ENCODE measurements around the gene LPP. TPM values are rescaled to one million over a fixed set of nuclear protein-coding genes. Genes with fewer than 3 reads are reported as not detected.

Gene LPP
- total RNA-seq, 1 donor from 2014 or later, result 109 TPM

DNA sequence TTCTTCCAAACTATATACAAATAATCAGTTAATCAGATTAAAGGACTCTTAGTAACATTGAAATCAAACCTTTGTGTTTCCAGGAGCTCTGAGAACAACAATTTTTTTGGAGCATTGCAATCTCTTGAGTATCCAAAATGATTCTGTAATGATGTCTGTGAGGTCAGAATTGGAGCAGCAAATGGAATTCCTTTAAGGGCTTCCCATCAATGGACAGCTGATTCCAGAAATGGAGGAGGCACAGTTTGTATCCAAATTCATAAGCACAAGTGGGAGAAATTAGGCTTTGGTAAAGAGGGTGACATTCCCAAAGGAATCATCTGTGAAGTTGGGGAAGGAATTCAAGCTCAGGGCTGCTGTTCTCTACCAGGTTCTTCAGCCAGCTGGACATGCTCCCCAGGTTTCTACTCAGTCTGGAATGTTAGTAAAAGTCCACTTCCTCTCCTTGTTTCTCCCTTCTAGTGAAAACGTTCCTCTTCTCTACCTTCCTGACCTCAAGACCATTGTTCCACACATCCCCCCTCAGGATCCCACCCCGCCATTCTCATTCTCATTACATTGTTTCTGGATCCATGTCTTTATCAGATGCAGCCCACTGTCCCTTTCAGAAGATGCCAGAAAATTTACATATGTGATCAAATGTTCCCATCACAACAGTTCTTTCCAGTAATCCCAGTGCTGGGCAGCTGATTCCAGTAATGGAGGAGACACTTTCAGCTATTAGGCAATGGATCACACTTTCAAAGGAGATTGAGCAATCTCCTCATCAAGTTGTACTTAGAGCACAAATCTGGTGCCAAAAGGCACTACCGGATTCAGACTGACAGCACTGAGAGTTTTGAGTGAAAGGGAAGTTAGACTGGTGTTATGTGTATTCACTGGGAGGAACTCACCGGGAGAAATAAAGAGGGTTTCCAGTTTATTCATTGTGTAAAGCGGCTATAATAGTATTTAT, 626.5 kb downstream of the LPP start:
- ATAC-seq (peak; percentile 87), DNase-seq (peak; percentile 35)
- intact Hi-C loops (cut with micrococcal nuclease), result no loop called here

DNA sequence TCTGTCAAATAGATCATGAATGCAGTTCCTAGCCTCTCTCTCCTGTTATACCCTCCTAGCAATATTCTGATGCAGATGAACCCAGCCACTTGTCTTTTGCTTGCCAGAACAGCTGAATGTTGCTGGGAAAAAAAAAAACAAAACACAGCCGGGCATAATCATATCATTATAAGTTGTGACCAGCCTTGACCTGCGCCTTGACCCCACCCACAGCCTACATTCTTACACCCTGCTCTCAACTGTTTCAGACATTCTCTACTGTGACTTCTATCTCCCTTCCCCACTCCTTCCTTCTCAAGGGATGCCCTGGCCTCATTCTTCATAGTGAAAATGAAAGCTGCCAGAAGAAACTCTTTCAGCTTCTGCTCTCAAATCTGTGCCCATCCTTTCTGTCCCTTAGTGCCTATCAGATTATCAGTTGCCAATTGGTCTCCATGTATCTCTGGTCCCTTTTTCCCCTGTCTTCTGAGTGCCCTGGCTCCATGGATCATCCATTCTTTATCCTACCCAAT, 628.7 kb downstream of the LPP start:
- ATAC-seq, result no peak
- no peak for DNase-seq
- intact Hi-C loops (cut with micrococcal nuclease), result no loop called here

DNA sequence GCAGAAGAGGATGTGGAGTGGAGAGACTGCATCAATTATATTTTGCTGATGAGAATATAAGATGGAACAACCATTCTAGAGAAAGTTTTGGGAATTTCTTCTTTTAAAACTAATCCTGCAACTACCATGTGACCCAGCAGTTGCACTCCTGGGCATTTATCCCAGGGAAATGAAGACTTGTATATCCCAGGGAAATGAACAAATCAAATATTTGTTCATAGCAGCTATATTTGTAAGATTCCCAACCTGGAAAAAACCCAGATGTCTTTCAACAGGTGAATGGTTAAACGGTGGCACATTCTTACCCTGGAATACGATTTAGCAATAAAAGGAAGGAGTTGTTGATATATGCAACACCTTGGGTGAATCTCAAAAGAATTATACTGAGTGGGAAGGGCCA, 632.5 kb downstream of the LPP start:
- ATAC-seq, result no peak
- no peak for DNase-seq
- intact Hi-C loops (cut with micrococcal nuclease), result no loop called here

DNA sequence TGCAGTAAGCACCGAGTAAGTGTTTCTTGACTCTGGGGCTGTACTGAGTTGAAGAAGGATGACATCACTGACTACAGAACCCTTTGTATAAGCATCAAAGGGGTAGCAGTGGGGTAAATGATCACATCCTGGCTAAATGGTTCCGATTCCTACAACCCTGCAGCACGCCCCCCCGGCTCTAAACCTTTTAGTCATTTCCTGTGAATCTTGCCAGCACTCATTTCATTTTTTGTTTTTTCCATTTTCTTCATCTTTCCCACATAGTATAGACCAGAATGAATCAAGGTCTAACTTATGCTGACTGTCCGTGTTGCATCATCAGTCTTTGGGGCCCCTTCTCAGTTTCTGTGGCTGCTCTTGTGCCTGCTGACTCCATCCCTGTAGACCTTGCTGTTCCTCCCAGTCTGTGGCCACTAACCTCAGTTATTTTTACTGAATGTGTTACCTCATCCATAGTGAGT, 634.7 kb downstream of the LPP start:
- ATAC-seq (peak; percentile 48), DNase-seq (no peak)
- intact Hi-C loops (cut with micrococcal nuclease), result no loop called here

- ATAC-seq, result no peak
- no peak for DNase-seq
- intact Hi-C loops (cut with micrococcal nuclease), result no loop called here
Observed at GRCh38 chr3:188789251-188789650, 635.3 kb downstream of the LPP start.

GRCh38 chr3:188791311-188791710, 637.4 kb downstream of the LPP start:
- DNase-seq (no peak), ATAC-seq (no peak)
- intact Hi-C loops (cut with micrococcal nuclease), result no loop called here

- intact Hi-C loops (cut with micrococcal nuclease), result no loop called here
- ATAC-seq (peak; percentile 58), DNase-seq (peak; percentile 60)
Observed at GRCh38 chr3:188792793-188793192, 638.8 kb downstream of the LPP start.

DNA sequence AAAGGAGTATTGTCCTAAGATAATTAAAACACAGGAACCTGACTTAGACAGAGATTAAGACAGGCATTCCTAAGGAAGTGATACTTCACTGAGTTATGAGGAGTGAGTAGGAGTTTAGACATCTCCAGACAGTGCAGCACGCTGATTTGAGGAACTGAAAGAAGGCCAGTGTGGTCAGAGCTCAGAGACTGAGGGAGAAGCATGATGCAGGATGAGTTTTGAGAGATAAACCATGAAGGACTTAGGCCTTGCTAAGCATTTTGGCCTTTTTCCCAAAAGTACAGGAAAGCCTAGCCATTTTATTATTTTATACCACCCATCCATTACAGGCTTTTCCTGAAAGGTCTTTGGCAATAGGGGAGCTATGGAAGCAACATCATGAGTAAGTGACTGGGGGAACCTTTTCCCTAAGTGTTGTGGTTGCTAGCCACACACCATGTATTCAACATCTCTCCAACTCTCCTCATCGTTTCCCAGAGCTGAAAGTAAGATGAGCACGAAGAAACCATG, 642.2 kb downstream of the LPP start:
- DNase-seq (no peak), ATAC-seq (peak; percentile 66)
- intact Hi-C loops (cut with micrococcal nuclease), result no loop called here

DNA sequence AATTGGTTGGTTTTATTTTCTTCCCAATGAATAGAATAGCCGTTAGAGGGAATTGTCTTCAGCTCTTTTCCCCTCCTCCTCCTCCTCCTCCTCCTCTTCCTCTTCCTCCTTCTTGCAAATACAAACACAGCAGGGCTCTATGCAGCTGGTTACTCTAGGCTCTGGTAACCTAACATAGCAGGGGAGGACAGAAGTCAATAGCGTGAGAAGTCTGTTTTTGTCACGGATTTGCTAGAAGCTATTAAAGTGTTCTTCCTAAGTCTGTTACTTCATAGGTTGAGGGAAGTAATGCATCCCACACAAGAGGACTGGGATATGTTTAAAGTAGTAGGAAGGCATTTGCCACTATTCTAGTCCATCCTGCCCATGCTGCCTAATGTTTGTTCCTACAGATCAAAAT, 643.1 kb downstream of the LPP start:
- DNase-seq (no peak), ATAC-seq (peak; percentile 36)
- intact Hi-C loops (cut with micrococcal nuclease), result no loop called here

DNA sequence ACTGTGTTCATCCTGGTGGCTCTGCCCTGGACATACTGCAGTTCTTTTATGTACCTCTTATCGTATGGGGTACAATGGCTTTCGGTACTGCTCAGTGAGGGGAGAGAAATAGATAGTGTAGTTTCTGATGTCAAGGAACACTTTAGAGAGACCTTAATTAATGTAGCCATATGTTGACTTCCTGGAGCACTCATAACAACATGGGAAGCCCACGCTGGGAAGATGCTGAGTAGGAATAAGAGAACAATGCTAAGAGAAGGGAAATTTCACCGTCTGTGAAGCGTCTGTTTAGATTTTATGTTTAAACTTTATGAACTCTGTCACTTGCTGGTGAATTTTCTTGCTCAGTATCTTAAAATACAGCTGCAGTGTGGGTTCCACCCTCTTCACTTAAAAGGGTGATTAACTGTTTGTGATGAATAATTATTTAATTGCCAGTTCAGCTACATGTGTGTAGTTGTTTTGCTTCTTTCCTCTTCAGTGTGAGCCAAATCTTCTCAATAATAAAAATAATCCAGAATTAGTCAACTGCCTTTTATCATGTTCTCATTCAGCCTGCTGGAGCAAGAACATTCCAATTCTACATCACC, 644.7 kb downstream of the LPP start:
- intact Hi-C loops (cut with micrococcal nuclease), result no loop called here
- DNase-seq, result no peak
- ATAC-seq, result no peak

- peak; percentile 75 for ATAC-seq
- intact Hi-C loops (cut with micrococcal nuclease), result no loop called here
- DNase-seq, result no peak
Observed at GRCh38 chr3:188801393-188801792, 647.4 kb downstream of the LPP start.

- no peak for ATAC-seq
- no peak for DNase-seq
- intact Hi-C loops (cut with micrococcal nuclease), result no loop called here
Observed at GRCh38 chr3:188802645-188803044, 648.7 kb downstream of the LPP start.

GRCh38 chr3:188807006-188807405, 653.0 kb downstream of the LPP start:
- intact Hi-C loops (cut with micrococcal nuclease), result no loop called here
- DNase-seq (no peak), ATAC-seq (no peak)

DNA sequence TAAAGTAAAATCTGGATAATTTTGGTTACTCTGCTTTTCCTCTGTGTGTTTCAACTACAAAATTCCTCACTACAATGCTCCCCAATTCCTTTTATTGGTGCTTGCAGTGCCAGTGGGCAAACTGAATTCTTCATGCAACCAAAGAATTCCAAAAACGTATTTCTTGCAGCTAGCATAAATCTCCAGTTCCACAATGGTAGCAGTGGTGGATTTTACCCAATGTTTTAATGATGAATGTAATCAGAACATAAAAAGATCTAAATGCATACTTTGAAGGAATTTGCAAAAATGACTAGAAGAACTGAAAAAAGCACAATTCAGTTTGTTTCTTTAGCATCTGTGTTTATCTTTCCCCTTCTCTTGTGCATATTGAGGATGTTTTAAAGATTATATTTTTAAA, 658.2 kb downstream of the LPP start:
- intact Hi-C loops (cut with micrococcal nuclease), result no loop called here
- no peak for ATAC-seq
- no peak for DNase-seq

DNA sequence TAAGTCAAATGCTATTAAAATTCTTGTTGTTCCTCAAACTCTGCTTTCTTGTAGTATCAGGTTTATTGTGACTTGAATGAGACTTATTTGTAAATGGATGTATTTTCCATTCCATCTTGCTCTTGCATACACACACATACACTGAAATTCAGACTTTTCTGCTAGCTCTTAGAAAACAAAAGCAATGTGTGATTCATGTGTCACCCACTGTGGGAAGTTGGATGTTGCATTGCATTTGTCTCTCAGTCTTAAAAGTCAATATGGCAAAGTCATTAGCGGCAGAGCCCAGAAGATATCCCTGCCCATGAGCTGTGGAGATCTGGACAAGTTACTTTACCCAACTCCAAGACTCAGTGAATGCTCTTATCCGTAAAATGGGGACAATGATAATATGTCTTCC, 660.6 kb downstream of the LPP start:
- DNase-seq (no peak), ATAC-seq (no peak)
- intact Hi-C loops (cut with micrococcal nuclease), result no loop called here

DNA sequence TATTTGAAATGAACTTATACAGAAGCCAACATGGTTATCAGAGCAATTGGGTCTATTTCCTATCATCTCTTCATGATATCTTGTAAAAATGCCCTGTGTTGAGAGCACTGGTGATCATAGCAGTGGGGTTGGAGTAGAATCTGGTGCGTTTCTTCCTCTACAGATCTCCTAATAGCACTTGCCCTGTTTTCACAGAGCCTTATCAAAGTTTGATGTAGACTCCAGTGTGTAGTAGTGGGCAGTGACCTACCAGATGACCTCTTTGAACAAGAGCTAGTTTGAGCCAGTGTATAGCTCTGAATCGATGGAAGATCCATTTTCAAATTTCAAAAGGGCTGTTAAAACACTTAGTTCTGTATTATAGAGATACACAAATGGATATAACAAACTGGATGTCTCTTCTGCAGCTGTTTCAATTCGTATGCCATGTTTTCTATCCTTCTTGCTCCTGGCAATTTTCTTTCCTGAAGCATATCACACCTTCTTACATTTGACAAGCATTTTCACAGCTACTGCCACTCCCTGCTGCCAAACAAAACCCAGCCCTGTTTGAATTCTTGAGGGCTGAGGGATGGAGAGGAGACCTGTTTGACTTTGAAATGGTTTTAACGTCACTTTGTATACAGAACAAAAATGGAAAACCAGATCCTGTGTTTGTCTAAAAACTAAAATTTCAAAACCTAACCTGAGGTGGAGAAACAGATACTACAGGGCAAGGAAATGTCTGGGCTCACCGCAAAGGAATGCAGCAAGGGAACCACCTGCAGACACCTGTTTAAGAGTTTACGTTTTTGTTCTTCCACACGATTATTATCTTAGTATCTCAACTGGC, 663.4 kb downstream of the LPP start:
- DNase-seq (no peak), ATAC-seq (peak; percentile 26)
- intact Hi-C loops (cut with micrococcal nuclease), result no loop called here

- intact Hi-C loops (cut with micrococcal nuclease), result no loop called here
- DNase-seq, result no peak
- ATAC-seq, result no peak
Observed at GRCh38 chr3:188817935-188818269, 663.9 kb downstream of the LPP start.

DNA sequence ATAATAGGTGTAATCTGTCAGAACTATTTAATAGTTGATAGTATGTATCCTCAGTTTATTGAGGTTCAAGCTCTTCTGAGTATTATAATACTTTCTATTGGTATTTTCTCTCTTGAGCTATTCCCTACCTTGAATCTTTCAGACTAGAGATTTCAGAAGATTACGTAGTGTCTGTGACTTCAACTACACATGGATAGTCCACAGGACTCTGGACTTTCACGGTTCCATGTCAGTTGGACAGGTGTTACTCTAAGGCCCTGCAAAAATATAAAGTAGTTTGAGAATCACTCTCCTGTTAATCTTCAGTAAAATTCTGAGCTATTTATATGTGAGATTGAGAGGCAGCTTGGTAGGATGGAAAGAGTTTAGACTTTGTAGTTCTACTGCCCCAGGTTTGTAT, 664.3 kb downstream of the LPP start:
- no peak for ATAC-seq
- DNase-seq, result no peak
- intact Hi-C loops (cut with micrococcal nuclease), result no loop called here

GRCh38 chr3:188819939-188820338, 666.0 kb downstream of the LPP start:
- DNase-seq (no peak), ATAC-seq (peak; percentile 63)
- intact Hi-C loops (cut with micrococcal nuclease), result no loop called here

DNA sequence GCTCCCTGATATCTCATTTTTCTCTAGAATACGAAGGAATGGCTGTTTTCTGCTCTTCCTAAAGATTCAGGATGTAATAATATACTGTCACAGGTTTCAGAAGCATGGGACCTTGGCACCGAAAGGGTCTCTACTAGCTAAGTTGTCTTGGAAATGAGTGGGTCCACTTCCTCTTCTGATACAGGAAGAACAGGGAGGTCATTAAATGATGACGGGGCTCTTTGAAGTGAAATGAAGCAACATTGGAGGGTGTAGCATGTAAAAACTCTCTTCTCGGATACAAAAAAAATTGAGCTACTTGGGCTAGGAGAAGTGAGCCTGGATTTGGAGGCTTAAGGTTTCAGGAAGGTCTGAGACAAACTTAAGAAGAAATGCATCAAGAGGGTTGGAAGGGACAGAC, 668.0 kb downstream of the LPP start:
- DNase-seq (no peak), ATAC-seq (peak; percentile 43)
- intact Hi-C loops (cut with micrococcal nuclease), result no loop called here

All from left ventricle myocardium superior (tissue), 1 donor.